ENCODE results near the gene FAM120C.

Gene FAM120C

DNA sequence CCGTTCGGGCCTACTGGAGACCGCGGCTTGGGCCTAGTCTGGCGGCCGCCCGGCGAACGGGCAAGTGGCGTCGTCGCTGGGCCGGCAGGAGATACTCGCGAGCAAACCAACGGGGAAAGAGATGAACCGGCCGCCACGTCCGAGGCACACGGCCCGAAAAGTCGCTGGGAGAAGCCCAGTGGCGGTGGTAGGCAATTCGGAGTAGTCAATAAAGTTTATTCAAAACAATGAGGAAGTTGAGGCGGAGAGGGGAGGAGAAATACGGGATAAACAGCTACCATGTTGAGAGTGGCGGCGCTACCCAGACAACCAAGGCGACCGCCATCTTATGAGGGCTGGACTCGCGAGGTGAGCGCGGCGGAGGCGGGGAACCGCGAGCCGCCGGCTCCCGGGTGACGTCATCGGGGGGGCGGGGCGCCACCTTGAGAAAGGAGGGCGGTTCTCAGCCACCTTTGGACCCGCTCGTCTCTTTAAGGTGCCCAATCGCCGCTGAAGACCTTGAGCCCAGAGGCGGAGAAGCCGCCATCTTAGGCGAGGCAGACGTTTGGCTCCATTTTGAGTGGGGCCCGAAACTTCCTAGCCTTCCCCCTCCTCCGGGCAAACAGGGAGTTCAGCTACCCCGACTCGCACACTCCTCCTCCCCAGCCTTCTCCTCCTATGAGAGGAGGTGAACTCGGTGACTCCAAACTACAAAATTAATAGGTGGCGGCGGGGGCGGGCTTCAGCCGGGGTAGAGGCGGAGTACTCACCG lies 138.8 kb downstream of the FAM120C start, which contains the start of gene PHF8 (continued):
- no peak for TF ChIP-seq TSHZ2 (CRISPR knock-in tag; IDR thresholded peaks at IDR 0.05)
- TF ChIP-seq CREB5 (CRISPR knock-in tag; IDR thresholded peaks at IDR 0.05; ENCODE audit: low read depth) = no peak
- TF ChIP-seq ESRRG (CRISPR knock-in tag; IDR thresholded peaks at IDR 0.05) = no peak
- TF ChIP-seq, protein P1, sequence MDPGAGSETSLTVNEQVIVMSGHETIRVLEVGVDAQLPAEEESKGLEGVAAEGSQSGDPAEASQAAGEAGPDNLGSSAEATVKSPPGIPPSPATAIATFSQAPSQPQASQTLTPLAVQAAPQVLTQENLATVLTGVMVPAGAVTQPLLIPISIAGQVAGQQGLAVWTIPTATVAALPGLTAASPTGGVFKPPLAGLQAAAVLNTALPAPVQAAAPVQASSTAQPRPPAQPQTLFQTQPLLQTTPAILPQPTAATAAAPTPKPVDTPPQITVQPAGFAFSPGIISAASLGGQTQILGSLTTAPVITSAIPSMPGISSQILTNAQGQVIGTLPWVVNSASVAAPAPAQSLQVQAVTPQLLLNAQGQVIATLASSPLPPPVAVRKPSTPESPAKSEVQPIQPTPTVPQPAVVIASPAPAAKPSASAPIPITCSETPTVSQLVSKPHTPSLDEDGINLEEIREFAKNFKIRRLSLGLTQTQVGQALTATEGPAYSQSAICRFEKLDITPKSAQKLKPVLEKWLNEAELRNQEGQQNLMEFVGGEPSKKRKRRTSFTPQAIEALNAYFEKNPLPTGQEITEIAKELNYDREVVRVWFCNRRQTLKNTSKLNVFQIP (CRISPR knock-in tag; IDR thresholded peaks at IDR 0.05; ENCODE audit: borderline replicate concordance, low read depth) = no peak
- TF ChIP-seq ZFP30 (CRISPR knock-in tag; IDR thresholded peaks at IDR 0.05) = peak; percentile 57; the same call in 1 of the 2 replicates
- no peak for TF ChIP-seq BACH2 (CRISPR knock-in tag; IDR thresholded peaks at IDR 0.05; ENCODE audit: borderline replicate concordance)
- TF ChIP-seq SNAI2 (CRISPR knock-in tag; IDR thresholded peaks at IDR 0.05) = peak; percentile 30; the same call in 1 of the 2 replicates
- 0 out of 2 replicates have a peak, but pooled peaks have one; percentile 3 for TF ChIP-seq ZNF70 (CRISPR knock-in tag; IDR thresholded peaks at IDR 0.05)
- TF ChIP-seq ZFP3 (CRISPR knock-in tag; IDR thresholded peaks at IDR 0.05) = no peak
- TF ChIP-seq, protein P2, sequence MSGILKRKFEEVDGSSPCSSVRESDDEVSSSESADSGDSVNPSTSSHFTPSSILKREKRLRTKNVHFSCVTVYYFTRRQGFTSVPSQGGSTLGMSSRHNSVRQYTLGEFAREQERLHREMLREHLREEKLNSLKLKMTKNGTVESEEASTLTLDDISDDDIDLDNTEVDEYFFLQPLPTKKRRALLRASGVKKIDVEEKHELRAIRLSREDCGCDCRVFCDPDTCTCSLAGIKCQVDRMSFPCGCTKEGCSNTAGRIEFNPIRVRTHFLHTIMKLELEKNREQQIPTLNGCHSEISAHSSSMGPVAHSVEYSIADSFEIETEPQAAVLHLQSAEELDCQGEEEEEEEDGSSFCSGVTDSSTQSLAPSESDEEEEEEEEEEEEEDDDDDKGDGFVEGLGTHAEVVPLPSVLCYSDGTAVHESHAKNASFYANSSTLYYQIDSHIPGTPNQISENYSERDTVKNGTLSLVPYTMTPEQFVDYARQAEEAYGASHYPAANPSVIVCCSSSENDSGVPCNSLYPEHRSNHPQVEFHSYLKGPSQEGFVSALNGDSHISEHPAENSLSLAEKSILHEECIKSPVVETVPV (CRISPR knock-in tag; IDR thresholded peaks at IDR 0.05) = no peak
- TF ChIP-seq ZNF565 (CRISPR knock-in tag; conservative IDR thresholded peaks at IDR 0.05; ENCODE audit: low read depth) = no peak
- TF ChIP-seq ARNTL (CRISPR knock-in tag; IDR thresholded peaks at IDR 0.05; ENCODE audit: borderline replicate concordance, low read depth) = no peak

DNA sequence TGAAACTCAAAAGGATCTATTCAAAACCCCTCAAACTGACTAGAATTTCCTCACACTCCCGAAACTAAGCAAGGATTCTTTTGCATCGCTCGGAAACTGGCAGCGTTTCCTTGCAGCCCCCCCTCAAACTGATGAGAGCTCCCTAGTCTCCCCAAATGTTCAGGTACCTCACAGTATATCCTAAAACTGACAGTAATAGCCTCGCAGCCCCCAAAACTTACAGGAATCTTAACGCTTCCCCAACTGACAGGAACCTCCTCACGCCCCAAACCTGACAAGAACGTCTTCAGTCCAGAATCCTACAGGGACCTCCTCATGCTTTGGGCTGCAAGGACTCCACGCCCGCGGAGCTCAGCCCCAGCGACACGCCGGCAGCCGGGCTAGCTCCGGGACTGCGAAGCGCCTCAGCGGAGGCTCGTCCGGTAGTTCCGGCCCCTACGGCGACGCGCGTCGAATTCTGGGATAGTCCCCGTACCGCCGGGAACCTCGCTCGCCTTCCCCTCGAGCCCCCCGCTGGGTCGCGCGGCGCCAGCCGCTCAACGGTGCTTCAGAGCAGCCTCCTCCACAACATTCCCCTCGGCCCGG lies 139.4 kb downstream of the FAM120C start:
- TF ChIP-seq, protein P1 (CRISPR knock-in tag; IDR thresholded peaks at IDR 0.05; ENCODE audit: borderline replicate concordance, low read depth) = no peak
- TF ChIP-seq CREB5 (CRISPR knock-in tag; IDR thresholded peaks at IDR 0.05; ENCODE audit: low read depth) = no peak
- no peak for TF ChIP-seq CSDC2 (CRISPR knock-in tag; IDR thresholded peaks at IDR 0.05)
- TF ChIP-seq ZFP30 (CRISPR knock-in tag; IDR thresholded peaks at IDR 0.05) = no peak
- TF ChIP-seq ZNF565 (CRISPR knock-in tag; conservative IDR thresholded peaks at IDR 0.05; ENCODE audit: low read depth) = no peak
- no peak for TF ChIP-seq ZC3H10 (CRISPR knock-in tag; IDR thresholded peaks at IDR 0.05)
- TF ChIP-seq OSR1 (CRISPR knock-in tag; IDR thresholded peaks at IDR 0.05) = no peak
- no peak for TF ChIP-seq ISL1 (CRISPR knock-in tag; IDR thresholded peaks at IDR 0.05)
- peak; percentile 46 for ATAC-seq

- ATAC-seq = no peak
- TF ChIP-seq ISL1 (CRISPR knock-in tag; IDR thresholded peaks at IDR 0.05) (no peak), TCF4 (CRISPR knock-in tag; IDR thresholded peaks at IDR 0.05; ENCODE audit: borderline replicate concordance) (no peak), ZFP30 (CRISPR knock-in tag; IDR thresholded peaks at IDR 0.05) (no peak), ESRRG (CRISPR knock-in tag; IDR thresholded peaks at IDR 0.05) (no peak), ZNF8 (CRISPR knock-in tag; IDR thresholded peaks at IDR 0.05) (no peak), ZC3H10 (CRISPR knock-in tag; IDR thresholded peaks at IDR 0.05) (no peak), BACH2 (CRISPR knock-in tag; IDR thresholded peaks at IDR 0.05; ENCODE audit: borderline replicate concordance) (no peak), SNAI2 (CRISPR knock-in tag; IDR thresholded peaks at IDR 0.05) (no peak), PPARA (CRISPR knock-in tag; IDR thresholded peaks at IDR 0.05; ENCODE audit: borderline replicate concordance) (no peak), GLIS3 (CRISPR knock-in tag; IDR thresholded peaks at IDR 0.05) (no peak), TSHZ2 (CRISPR knock-in tag; IDR thresholded peaks at IDR 0.05) (no peak), OSR1 (CRISPR knock-in tag; IDR thresholded peaks at IDR 0.05) (no peak)
- TF ChIP-seq, protein P1 (CRISPR knock-in tag; IDR thresholded peaks at IDR 0.05; ENCODE audit: borderline replicate concordance, low read depth) = no peak
Measured at GRCh38 chrX:54043056-54043455, 140.0 kb downstream of the FAM120C start.
